HepG2 (cell line): ENCODE data around the gene NOL4L. TPM values are rescaled to one million over a fixed set of nuclear protein-coding genes. Genes with fewer than 3 reads are reported as not detected.

Source experiments
- BATF2 ChIP-seq: sonication (generic); formaldehyde crosslinking; IDR thresholded peaks from 2 replicates; pipeline ENCODE4 v1.8.0; 2022; ENCODE audit warnings: mild to moderate bottlenecking, missing genetic modification reagents, moderate library complexity
- CHD2 ChIP-seq: IDR thresholded peaks from 2 replicates; pipeline ENCODE4 v1.6.1; 2011; ENCODE audit warnings: low read depth, low read length, improper control_type of control experiment
- DNMT1 ChIP-seq: sonication (generic); formaldehyde crosslinking; IDR thresholded peaks from 2 replicates; pipeline ENCODE4 v1.5.1; 2020; ENCODE audit warnings: mild to moderate bottlenecking, missing genetic modification reagents
- E2F1 ChIP-seq: sonication (generic); formaldehyde crosslinking; IDR thresholded peaks from 2 replicates; pipeline ENCODE4 v1.5.0; 2020; ENCODE audit warnings: missing genetic modification reagents
- EEA1 ChIP-seq: sonication (generic); formaldehyde crosslinking; IDR thresholded peaks from 2 replicates; pipeline ENCODE4 v1.5.1; 2020; ENCODE audit warnings: mild to moderate bottlenecking, missing genetic modification reagents, borderline replicate concordance
- FOXJ3 ChIP-seq: sonication (generic); formaldehyde crosslinking; IDR thresholded peaks from 2 replicates; pipeline ENCODE4 v1.4.0; 2020; ENCODE audit warnings: missing genetic modification reagents, mild to moderate bottlenecking, borderline replicate concordance
- FOXO4 ChIP-seq: sonication (generic); formaldehyde crosslinking; conservative IDR thresholded peaks from 2 replicates; pipeline ENCODE4 v1.8.1; 2023; ENCODE audit warnings: missing genetic modification reagents
- HNRNPUL1 ChIP-seq: fragments of 200-400 bp; formaldehyde crosslinking; IDR thresholded peaks from 2 replicates; pipeline ENCODE4 v1.6.1; 2017; ENCODE audit warnings: low read depth, mild to moderate bottlenecking, low read length, moderate library complexity
- NFKB2 ChIP-seq: sonication (generic); formaldehyde crosslinking; IDR thresholded peaks from 2 replicates; pipeline ENCODE4 v1.4.0; 2020; ENCODE audit warnings: missing genetic modification reagents, borderline replicate concordance
- RCOR2 ChIP-seq: IDR thresholded peaks from 2 replicates; pipeline ENCODE4 v1.6.1; 2016; ENCODE audit warnings: missing biosample characterization, missing genetic modification reagents
- RFX5 ChIP-seq: IDR thresholded peaks from 2 replicates; pipeline ENCODE4 v1.6.1; 2011; ENCODE audit warnings: low read depth, low read length, improper control_type of control experiment
- SMARCE1 ChIP-seq: fragments of 450-650 bp; IDR thresholded peaks from 2 replicates; pipeline ENCODE4 v1.6.1; 2017; ENCODE audit warnings: borderline replicate concordance
- SRSF9 ChIP-seq: fragments of 200-400 bp; formaldehyde crosslinking; IDR thresholded peaks from 2 replicates; pipeline ENCODE4 v1.6.1; 2018; ENCODE audit warnings: borderline replicate concordance, mild to moderate bottlenecking, low read depth, low read length; ENCODE audit not compliant: insufficient read depth, poor library complexity, severe bottlenecking
- ZFP62 ChIP-seq: sonication (generic); formaldehyde crosslinking; IDR thresholded peaks from 2 replicates; pipeline ENCODE4 v1.4.0; 2020; ENCODE audit warnings: missing genetic modification reagents
- ZNF10 ChIP-seq: sonication (generic); formaldehyde crosslinking; IDR thresholded peaks from 2 replicates; pipeline ENCODE4 v1.4.0; 2020; ENCODE audit warnings: mild to moderate bottlenecking, low read depth, missing genetic modification reagents, borderline replicate concordance
- ZNF18 ChIP-seq: sonication (generic); formaldehyde crosslinking; IDR thresholded peaks from 2 replicates; pipeline ENCODE4 v1.8.0; 2022; ENCODE audit warnings: mild to moderate bottlenecking, missing genetic modification reagents; ENCODE audit not compliant: insufficient replicate concordance
- ZNF292 ChIP-seq: sonication (generic); formaldehyde crosslinking; IDR thresholded peaks from 2 replicates; pipeline ENCODE4 v1.8.1; 2022; ENCODE audit warnings: mild to moderate bottlenecking, low read depth, missing genetic modification reagents, borderline replicate concordance
- ZNF441 ChIP-seq: sonication (generic); formaldehyde crosslinking; IDR thresholded peaks from 2 replicates; pipeline ENCODE4 v1.7.0; 2021; ENCODE audit warnings: missing genetic modification reagents, borderline replicate concordance
- ZNF569 ChIP-seq: sonication (generic); formaldehyde crosslinking; IDR thresholded peaks from 2 replicates; pipeline ENCODE4 v1.5.0; 2020; ENCODE audit warnings: mild to moderate bottlenecking, missing genetic modification reagents, moderate library complexity, borderline replicate concordance
- ZNF572 ChIP-seq: sonication (generic); formaldehyde crosslinking; IDR thresholded peaks from 2 replicates; pipeline ENCODE4 v1.5.1; 2020; ENCODE audit warnings: mild to moderate bottlenecking, missing genetic modification reagents
- ZNF710 ChIP-seq: sonication (generic); formaldehyde crosslinking; IDR thresholded peaks from 2 replicates; pipeline ENCODE4 v1.5.0; 2020; ENCODE audit warnings: mild to moderate bottlenecking, missing genetic modification reagents, borderline replicate concordance
- ZNF746 ChIP-seq: sonication (generic); formaldehyde crosslinking; IDR thresholded peaks from 2 replicates; pipeline ENCODE4 v1.8.0; 2022; ENCODE audit warnings: mild to moderate bottlenecking, missing genetic modification reagents
- polyA plus RNA-seq, 8 experiments: library from polyadenylated mRNA; depleted of rRNA in 3 of 8; stranded (reverse) in 7 of 8; unstranded in 1 of 8; fragments of >200 nt; fragmentation: Illumina TruSeq in 4 of 8; extraction: Trizol in 4 of 8; gene quantifications; 2 replicates each; pipeline versions ENCODE4 v1.2.1 to v1.2.3, GENCODE V29; 2011 to 2016; ENCODE audit warnings: low read depth in 4 of 8, missing spikeins in 1 of 8, mixed read lengths in 1 of 8; ENCODE audit not compliant: insufficient read depth in 1 of 8
- total RNA-seq, 5 experiments: library from RNA; depleted of rRNA; stranded (reverse); fragments of >200 nt; fragmentation: Illumina TruSeq; extraction: Trizol; gene quantifications; 2 replicates each; pipeline ENCODE4 v1.2.3, GENCODE V29; 2016; ENCODE audit warnings: low read depth in 1 of 5

Gene NOL4L
- total and polyA plus RNA-seq, 2 of the 13 experiments (the other 11 are each of a cell fraction or from before 2014, with no cell fraction given), result 16.6 to 35.4 TPM

- TF ChIP-seq FOXJ3 (CRISPR knock-in tag) (no peak), DNMT1 (0 out of 2 replicates have a peak, but pooled peaks have one; percentile 37), SMARCE1 (no peak), ZNF10 (no peak), ZNF18 (peak; percentile 30), ZNF710 (CRISPR knock-in tag) (peak; percentile 42; the same call in 1 of the 2 replicates), ZNF569 (CRISPR knock-in tag) (no peak), ZNF746 (CRISPR knock-in tag) (peak; percentile 66; the same call in 1 of the 2 replicates), CHD2 (no peak), NFKB2 (CRISPR knock-in tag) (no peak), ZNF292 (CRISPR knock-in tag) (no peak), EEA1 (CRISPR knock-in tag) (peak; percentile 88), BATF2 (no peak), ZNF441 (CRISPR knock-in tag) (peak; percentile 34; the same call in 1 of the 2 replicates), RFX5 (no peak), ZNF572 (CRISPR knock-in tag) (0 out of 2 replicates have a peak, but pooled peaks have one; percentile 29), ZFP62 (no peak), HNRNPUL1 (no peak), FOXO4 (CRISPR knock-in tag) (no peak), RCOR2 (CRISPR knock-in tag) (no peak), SRSF9 (no peak), E2F1 (CRISPR knock-in tag) (no peak)
Measured at GRCh38 chr20:32482442-32483261, 102.5 kb downstream of the NOL4L start (continued).
